Measurements from ENCODE around the gene COMMD1. TPM values are rescaled to one million over a fixed set of nuclear protein-coding genes. Genes with fewer than 3 reads are reported as not detected.

Gene COMMD1
- total RNA-seq, 1 experiment from 2014 or later: 31.7 TPM

DNA sequence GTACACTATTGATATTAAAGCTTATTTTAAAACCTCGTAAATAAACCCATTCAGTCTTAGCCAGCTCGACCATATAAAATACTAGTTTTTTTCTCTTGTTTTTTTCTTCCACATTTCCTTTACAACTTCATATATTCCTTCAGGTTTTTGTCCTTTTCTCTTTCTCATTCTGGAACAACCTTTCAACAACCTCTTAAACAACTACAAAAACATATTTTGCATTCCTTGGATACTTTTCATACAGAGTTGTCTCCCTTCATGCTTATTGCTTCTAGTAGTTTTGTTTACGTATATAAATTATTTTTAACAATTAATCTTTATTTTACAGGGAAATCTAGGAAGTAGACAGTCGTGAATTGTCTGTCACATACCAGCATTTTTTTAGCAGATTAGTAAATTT, 41.2 kb downstream of the COMMD1 start:
- no peaks in the 10 kb centered on the region for H3K79me2 ChIP-seq (ENCODE audit: low read length)
- H3K4me3 ChIP-seq (ENCODE audit: low read length): no peak overlapping the region
- peaks cover 5% of the 10 kb centered on the region; the same call in 1 of the 2 replicates for H3K4me1 ChIP-seq (ENCODE audit: insufficient read depth, low read length)
- no peaks in the 10 kb centered on the region for H3K27me3 ChIP-seq (ENCODE audit: low read length)
- H3K36me3 ChIP-seq (ENCODE audit: low read depth, low read length): no peaks in the 10 kb centered on the region
- POLR2A ChIA-PET (ENCODE audit: unreplicated experiment): no interaction called here
- no peaks in the 10 kb centered on the region for H3K9me2 ChIP-seq (replicated peaks; ENCODE audit: low read length)
- TF ChIP-seq EZH2phosphoT487 (IDR thresholded peaks at IDR 0.05; ENCODE audit: borderline replicate concordance, low read length) (no peak), EZH2 (IDR thresholded peaks at IDR 0.05; ENCODE audit: low read length, unreplicated experiment) (no peak)
- TF ChIP-seq, protein P1, sequence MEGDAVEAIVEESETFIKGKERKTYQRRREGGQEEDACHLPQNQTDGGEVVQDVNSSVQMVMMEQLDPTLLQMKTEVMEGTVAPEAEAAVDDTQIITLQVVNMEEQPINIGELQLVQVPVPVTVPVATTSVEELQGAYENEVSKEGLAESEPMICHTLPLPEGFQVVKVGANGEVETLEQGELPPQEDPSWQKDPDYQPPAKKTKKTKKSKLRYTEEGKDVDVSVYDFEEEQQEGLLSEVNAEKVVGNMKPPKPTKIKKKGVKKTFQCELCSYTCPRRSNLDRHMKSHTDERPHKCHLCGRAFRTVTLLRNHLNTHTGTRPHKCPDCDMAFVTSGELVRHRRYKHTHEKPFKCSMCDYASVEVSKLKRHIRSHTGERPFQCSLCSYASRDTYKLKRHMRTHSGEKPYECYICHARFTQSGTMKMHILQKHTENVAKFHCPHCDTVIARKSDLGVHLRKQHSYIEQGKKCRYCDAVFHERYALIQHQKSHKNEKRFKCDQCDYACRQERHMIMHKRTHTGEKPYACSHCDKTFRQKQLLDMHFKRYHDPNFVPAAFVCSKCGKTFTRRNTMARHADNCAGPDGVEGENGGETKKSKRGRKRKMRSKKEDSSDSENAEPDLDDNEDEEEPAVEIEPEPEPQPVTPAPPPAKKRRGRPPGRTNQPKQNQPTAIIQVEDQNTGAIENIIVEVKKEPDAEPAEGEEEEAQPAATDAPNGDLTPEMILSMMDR (conservative IDR thresholded peaks at IDR 0.05; ENCODE audit: low read depth, low read length): no peak
- no peak overlapping the region for H3K4me2 ChIP-seq (ENCODE audit: low read length)
- CTCF ChIA-PET: no interaction called here
- no TSS peak for BruUV-seq (replicated peaks)
- ATAC-seq (no peak), DNase-seq (no peak)
- no peaks in the 10 kb centered on the region for H4K20me1 ChIP-seq (ENCODE audit: low read length)
- H2AFZ ChIP-seq (ENCODE audit: low read length): no peak overlapping the region
- intact Hi-C loops (cut with micrococcal nuclease): no loop called here
- no peaks in the 10 kb centered on the region for H3K9me3 ChIP-seq (ENCODE audit: low read length)
- no peaks in the 10 kb centered on the region for H3F3A ChIP-seq (ENCODE audit: low read length, unreplicated experiment)
- no peak overlapping the region for H3K27ac ChIP-seq (ENCODE audit: low read length)
- H3K9ac ChIP-seq (ENCODE audit: low read length): no peak overlapping the region

DNA sequence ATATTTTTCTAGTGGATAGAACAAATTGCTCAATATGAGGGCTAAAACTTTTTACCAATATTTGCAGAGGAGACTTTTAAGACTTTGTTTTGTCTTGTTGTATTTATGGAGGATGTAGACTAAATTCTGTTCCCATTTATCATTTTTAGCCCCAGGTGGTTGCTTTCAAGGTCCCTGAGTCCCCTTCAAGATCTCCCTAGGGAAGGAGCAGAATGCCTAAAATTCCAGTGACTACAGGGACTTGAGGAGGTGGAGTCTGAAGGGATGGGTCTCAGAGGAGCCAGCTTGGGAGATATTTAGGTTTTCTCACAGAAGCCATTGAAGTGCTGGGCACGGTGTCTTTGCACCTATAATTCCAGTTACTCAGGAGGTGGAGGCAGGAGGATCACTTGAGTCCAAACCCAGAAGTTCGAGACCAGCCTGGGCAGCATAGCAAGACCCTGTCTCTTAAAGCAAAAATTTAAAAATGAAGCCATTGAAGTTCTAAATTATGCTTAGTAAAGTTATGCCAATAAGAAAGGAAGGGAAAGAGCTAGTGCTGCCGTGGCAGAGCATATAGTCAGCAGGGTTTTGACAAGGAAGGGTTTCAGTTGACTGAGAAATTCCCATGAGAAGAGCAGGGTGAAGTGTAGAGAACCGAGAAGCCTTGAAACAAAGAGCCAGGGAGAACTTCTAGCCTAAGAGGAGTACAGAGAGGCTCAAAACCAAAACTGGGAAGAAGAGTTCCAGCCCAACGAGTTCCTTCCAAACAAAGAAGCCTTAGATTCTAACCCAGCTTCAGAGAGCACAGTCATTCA, 43.4 kb downstream of the COMMD1 start:
- H3K9ac ChIP-seq (ENCODE audit: low read length): no peak overlapping the region
- no peaks in the 10 kb centered on the region for H3K9me2 ChIP-seq (replicated peaks; ENCODE audit: low read length)
- no peak overlapping the region for H3K27ac ChIP-seq (ENCODE audit: low read length)
- no peak overlapping the region for H3K4me2 ChIP-seq (ENCODE audit: low read length)
- H3K36me3 ChIP-seq (ENCODE audit: low read depth, low read length): no peaks in the 10 kb centered on the region
- H3K27me3 ChIP-seq (ENCODE audit: low read length): no peaks in the 10 kb centered on the region
- intact Hi-C loops (cut with micrococcal nuclease): no loop called here
- H3F3A ChIP-seq (ENCODE audit: low read length, unreplicated experiment): no peaks in the 10 kb centered on the region
- ATAC-seq (no peak), DNase-seq (no peak)
- H3K4me3 ChIP-seq (ENCODE audit: low read length): no peak overlapping the region
- POLR2A ChIA-PET (ENCODE audit: unreplicated experiment): no interaction called here
- H3K79me2 ChIP-seq (ENCODE audit: low read length): no peaks in the 10 kb centered on the region
- no TSS peak for BruUV-seq (replicated peaks)
- CTCF ChIA-PET: interaction anchor here (0.6 kb wide), 1 partner anchor 39 kb away, joined by 3 read pairs; no protein-coding TSS in a partner anchor
- TF ChIP-seq EZH2 (IDR thresholded peaks at IDR 0.05; ENCODE audit: low read length, unreplicated experiment) (no peak), EZH2phosphoT487 (IDR thresholded peaks at IDR 0.05; ENCODE audit: borderline replicate concordance, low read length) (no peak)
- TF ChIP-seq, protein P1 (conservative IDR thresholded peaks at IDR 0.05; ENCODE audit: low read depth, low read length): no peak
- no peaks in the 10 kb centered on the region for H3K9me3 ChIP-seq (ENCODE audit: low read length)
- H2AFZ ChIP-seq (ENCODE audit: low read length): no peak overlapping the region
- no peaks in the 10 kb centered on the region for H3K4me1 ChIP-seq (ENCODE audit: insufficient read depth, low read length)
- no peaks in the 10 kb centered on the region for H4K20me1 ChIP-seq (ENCODE audit: low read length)

GRCh38 chr2:61949458-61949713, 43.9 kb downstream of the COMMD1 start:
- TF ChIP-seq, protein P1 (conservative IDR thresholded peaks at IDR 0.05; ENCODE audit: low read depth, low read length): no peak
- TF ChIP-seq EZH2 (IDR thresholded peaks at IDR 0.05; ENCODE audit: low read length, unreplicated experiment) (no peak), EZH2phosphoT487 (IDR thresholded peaks at IDR 0.05; ENCODE audit: borderline replicate concordance, low read length) (no peak)
- ChIA-PET CTCF (interaction anchor here (0.6 kb wide), 1 partner anchor 40 kb away, joined by 3 read pairs; no protein-coding TSS in a partner anchor), POLR2A (ENCODE audit: unreplicated experiment) (no interaction called here)
- Histone ChIP-seq H3K79me2 (ENCODE audit: low read length) (no peaks in the 10 kb centered on the region), H2AFZ (ENCODE audit: low read length) (no peak overlapping the region), H3K27me3 (ENCODE audit: low read length) (no peaks in the 10 kb centered on the region), H4K20me1 (ENCODE audit: low read length) (no peaks in the 10 kb centered on the region), H3K4me3 (ENCODE audit: low read length) (no peak overlapping the region), H3K9me2 (replicated peaks; ENCODE audit: low read length) (no peaks in the 10 kb centered on the region), H3K9ac (ENCODE audit: low read length) (no peak overlapping the region), H3K36me3 (ENCODE audit: low read depth, low read length) (no peaks in the 10 kb centered on the region), H3K4me2 (ENCODE audit: low read length) (no peak overlapping the region), H3K27ac (ENCODE audit: low read length) (no peak overlapping the region), H3K4me1 (ENCODE audit: insufficient read depth, low read length) (no peaks in the 10 kb centered on the region), H3F3A (ENCODE audit: low read length, unreplicated experiment) (no peaks in the 10 kb centered on the region), H3K9me3 (ENCODE audit: low read length) (no peaks in the 10 kb centered on the region)
- no TSS peak for BruUV-seq (replicated peaks)
- DNase-seq (no peak), ATAC-seq (no peak)
- intact Hi-C loops (cut with micrococcal nuclease): no loop called here

Data from PC-3 (cell line).